HFFc6 (cell line): ENCODE data around the gene LENEP. TPM values are rescaled to one million over a fixed set of nuclear protein-coding genes. Genes with fewer than 3 reads are reported as not detected.

Experiments used
- DNase-seq: peaks from one replicate; pipeline ENCODE4 v3.0.0-alpha.2; 2018
- H3K27ac Mint-ChIP-seq: 2 replicates; pipeline ENCODE4 v1.8.0; 2020; ENCODE audit warnings: mild to moderate bottlenecking, mixed read lengths
- H3K27me3 Mint-ChIP-seq: 2 replicates; pipeline ENCODE4 v1.8.0; 2021; ENCODE audit warnings: mild to moderate bottlenecking, moderate library complexity, mixed read lengths; ENCODE audit not compliant: insufficient read depth
- H3K36me3 Mint-ChIP-seq: 2 replicates; pipeline ENCODE4 v1.8.0; 2021; ENCODE audit warnings: low read depth, mixed read lengths
- H3K4me1 Mint-ChIP-seq: 2 replicates; pipeline ENCODE4 v1.8.0; 2020; ENCODE audit warnings: low read depth, mixed read lengths
- H3K4me3 Mint-ChIP-seq: 2 replicates; pipeline ENCODE4 v1.8.0; 2020; ENCODE audit warnings: mild to moderate bottlenecking, moderate library complexity, mixed read lengths
- H3K9me3 Mint-ChIP-seq: 2 replicates; pipeline ENCODE4 v1.8.0; 2020; ENCODE audit warnings: mild to moderate bottlenecking, mixed read lengths
- total RNA-seq, 6 experiments: library from RNA; stranded (reverse); fragmentation: NEBNext Ultra II Directional; extraction: Animal tissue kit (Norgen Biotek cat#: 25700); gene quantifications; 2 replicates in 1 of 6; 3 replicates in 5 of 6; pipeline ENCODE4 v1.2.3, GENCODE V29; 2021
- TF ChIP-seq, protein P1 (sequence below): fragments of 200-600 bp; sonication (generic); IDR thresholded peaks from 2 replicates; pipeline ENCODE4 v1.5.0; 2021; ENCODE audit warnings: antibody characterized with exemption, mild to moderate bottlenecking

The LENEP gene
- total RNA-seq, 6 experiments from 2014 or later: 0.46 TPM; not detected in 5

DNA sequence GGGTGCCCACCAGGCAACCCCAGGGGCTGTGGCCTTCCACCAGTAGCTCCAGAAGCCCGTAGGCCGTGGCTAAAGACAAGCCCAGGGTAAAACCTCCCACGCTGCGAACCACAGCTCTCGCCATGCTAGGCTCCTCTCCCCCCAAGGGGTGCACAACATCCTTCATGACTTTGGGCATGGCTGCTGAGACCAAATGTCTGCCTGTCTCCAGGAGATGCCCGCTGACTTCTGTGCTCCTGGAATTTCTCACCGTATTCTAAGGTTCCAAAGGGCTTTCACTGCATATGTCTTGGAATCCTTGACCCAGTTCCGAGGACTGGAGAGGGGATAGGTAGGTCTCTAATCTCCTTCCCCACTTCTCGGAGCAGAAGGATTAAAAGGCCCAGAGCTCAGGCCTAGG, 40.1 kb downstream of the LENEP start, which contains the start of the genes DCST1 and DCST2:
Gene DCST1 (plus strand): TSS at position 301 of the 400 bp plus-strand sequence. CDS start 213 bp downstream, outside the sequence.
Gene DCST2 (minus strand): TSS at position 258 of the 400 bp plus-strand sequence. CDS start 80 bp downstream, at position 178.
- TF ChIP-seq, protein P1, sequence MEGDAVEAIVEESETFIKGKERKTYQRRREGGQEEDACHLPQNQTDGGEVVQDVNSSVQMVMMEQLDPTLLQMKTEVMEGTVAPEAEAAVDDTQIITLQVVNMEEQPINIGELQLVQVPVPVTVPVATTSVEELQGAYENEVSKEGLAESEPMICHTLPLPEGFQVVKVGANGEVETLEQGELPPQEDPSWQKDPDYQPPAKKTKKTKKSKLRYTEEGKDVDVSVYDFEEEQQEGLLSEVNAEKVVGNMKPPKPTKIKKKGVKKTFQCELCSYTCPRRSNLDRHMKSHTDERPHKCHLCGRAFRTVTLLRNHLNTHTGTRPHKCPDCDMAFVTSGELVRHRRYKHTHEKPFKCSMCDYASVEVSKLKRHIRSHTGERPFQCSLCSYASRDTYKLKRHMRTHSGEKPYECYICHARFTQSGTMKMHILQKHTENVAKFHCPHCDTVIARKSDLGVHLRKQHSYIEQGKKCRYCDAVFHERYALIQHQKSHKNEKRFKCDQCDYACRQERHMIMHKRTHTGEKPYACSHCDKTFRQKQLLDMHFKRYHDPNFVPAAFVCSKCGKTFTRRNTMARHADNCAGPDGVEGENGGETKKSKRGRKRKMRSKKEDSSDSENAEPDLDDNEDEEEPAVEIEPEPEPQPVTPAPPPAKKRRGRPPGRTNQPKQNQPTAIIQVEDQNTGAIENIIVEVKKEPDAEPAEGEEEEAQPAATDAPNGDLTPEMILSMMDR: no peak

DNA sequence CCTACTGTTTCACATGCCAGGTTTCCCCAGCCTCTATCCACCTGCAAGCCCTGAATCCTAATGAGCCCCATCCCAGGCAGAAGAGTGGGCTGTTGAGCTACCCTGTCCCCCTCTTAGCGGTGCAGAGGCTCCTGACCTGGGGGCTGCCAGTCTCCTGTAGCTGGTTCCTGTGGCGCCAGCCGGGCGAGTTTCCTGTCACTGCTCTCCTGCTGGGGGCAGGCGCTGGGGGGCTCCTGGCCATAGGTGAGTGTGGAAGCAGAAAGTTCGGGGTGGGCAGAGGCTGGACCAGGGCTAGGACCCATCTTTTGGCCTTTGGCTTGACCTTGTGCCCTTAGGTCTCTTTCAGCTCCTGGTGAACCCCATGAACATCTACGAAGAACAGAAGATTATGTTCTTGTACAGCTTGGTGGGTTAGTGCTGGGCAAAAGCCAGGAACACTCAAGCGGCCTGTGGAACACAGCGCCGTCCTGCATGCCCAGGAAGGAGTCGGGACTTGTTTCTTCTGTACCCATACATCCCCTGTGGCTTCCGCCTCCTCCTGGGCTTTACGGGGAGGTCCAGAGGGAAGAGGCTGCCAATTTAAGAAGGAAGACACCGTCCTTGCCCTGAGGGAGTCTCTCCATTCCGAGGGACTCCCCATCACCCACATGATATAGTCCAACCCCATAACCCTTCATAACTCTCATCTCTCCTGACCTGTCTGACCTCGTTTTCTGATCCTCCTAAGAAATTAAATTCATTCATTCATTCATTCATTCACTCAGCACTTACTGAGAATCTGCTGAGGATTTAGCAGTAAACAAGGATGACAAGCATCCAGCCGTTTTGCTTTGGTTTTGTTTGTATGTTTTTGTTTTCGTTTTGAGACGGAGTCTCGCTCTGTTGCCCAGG, 41.2 kb downstream of the LENEP start:
- Mint-ChIP-seq H3K4me3 (no peak overlapping the region), H3K9me3 (no peaks in the 10 kb centered on the region), H3K27me3 (peaks cover 62% of the 10 kb centered on the region), H3K4me1 (peaks cover 8% of the 10 kb centered on the region), H3K27ac (no peak overlapping the region), H3K36me3 (no peaks in the 10 kb centered on the region)
- TF ChIP-seq, protein P1: no peak
- DNase-seq: no peak

More for the DNA sequence above, 40.1 kb downstream of the LENEP start, which contains the start of the genes DCST1 and DCST2:
- Mint-ChIP-seq H3K9me3 (no peaks in the 10 kb centered on the region), H3K36me3 (no peaks in the 10 kb centered on the region), H3K27ac (no peak within 1 kb of the TSS), H3K4me3 (no peak within 1 kb of the TSS), H3K27me3 (peaks cover 57% of the 10 kb centered on the region), H3K4me1 (peaks cover 3% of the 10 kb centered on the region)
- DNase-seq: no peak

GRCh38 chr1:155035936-155036335, 42.5 kb downstream of the LENEP start:
- peaks cover 63% of the 10 kb centered on the region for H3K27me3 Mint-ChIP-seq
- no peaks in the 10 kb centered on the region for H3K9me3 Mint-ChIP-seq
- no peaks in the 10 kb centered on the region for H3K36me3 Mint-ChIP-seq
- TF ChIP-seq, protein P1: no peak
- peaks cover 8% of the 10 kb centered on the region for H3K4me1 Mint-ChIP-seq
- H3K27ac Mint-ChIP-seq: no peak overlapping the region
- H3K4me3 Mint-ChIP-seq: no peak overlapping the region
- no peak for DNase-seq

GRCh38 chr1:155037043-155037442, 43.7 kb downstream of the LENEP start:
- Mint-ChIP-seq H3K9me3 (no peaks in the 10 kb centered on the region), H3K36me3 (no peaks in the 10 kb centered on the region), H3K27ac (no peak overlapping the region), H3K4me1 (peaks cover 8% of the 10 kb centered on the region), H3K4me3 (no peak overlapping the region), H3K27me3 (peaks cover 58% of the 10 kb centered on the region)
- TF ChIP-seq, protein P1: no peak
- DNase-seq: no peak

DNA sequence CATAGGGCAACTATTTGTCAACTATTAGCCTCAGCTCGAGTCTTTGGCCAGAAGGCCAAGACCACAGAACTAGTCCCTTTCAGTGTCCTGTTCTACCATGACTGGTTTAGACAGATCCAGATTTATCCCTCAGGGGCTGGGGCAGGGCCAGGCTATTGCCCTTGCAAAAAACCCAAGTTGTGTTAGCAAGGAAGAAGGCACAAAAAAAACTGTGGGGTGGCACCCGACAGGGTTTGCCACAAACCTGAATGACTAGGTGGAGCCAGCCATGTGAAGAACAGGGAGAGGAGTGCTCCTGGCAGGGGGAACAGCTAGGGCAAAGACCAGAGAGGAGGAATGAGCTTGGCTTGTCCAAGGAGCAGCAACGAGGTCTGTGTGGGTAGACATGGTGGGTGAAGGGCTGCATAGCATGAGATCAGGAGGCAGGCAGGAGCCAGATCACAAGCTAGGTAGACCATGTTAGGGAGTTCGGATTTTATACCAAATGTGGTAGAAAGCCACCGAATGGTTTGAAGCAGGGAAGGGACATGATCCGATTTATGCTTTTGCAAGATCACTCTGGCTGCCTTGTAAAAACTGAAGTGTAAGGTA, 44.6 kb downstream of the LENEP start:
- Mint-ChIP-seq H3K4me1 (peaks cover 8% of the 10 kb centered on the region), H3K27me3 (peaks cover 52% of the 10 kb centered on the region)

More for the DNA sequence above, 44.6 kb downstream of the LENEP start:
- no peak for DNase-seq
- no peak overlapping the region for H3K27ac Mint-ChIP-seq
- TF ChIP-seq, protein P1: no peak
- no peak overlapping the region for H3K4me3 Mint-ChIP-seq
- no peaks in the 10 kb centered on the region for H3K36me3 Mint-ChIP-seq
- no peaks in the 10 kb centered on the region for H3K9me3 Mint-ChIP-seq
